OCI-LY1 (cell line): Measurements from ENCODE around the gene FGF2.

Source experiments
- H2AFZ ChIP-seq: fragments of 200-600 bp; sonication (generic), shearing (Covaris generic); 2 replicates; pipeline ENCODE4 v1.6.0; 2014; ENCODE audit warnings: antibody characterized with exemption, mild to moderate bottlenecking, low read length
- H3F3A ChIP-seq: fragments of 200-600 bp; sonication (generic), shearing (Covaris generic); 2 replicates; pipeline ENCODE4 v1.6.0; 2014; ENCODE audit warnings: mild to moderate bottlenecking, antibody characterized with exemption, low read length, moderate library complexity; ENCODE audit not compliant: insufficient read depth
- H3K27ac ChIP-seq: fragments of 200-600 bp; sonication (generic); 2 replicates; pipeline ENCODE4 v1.5.1; 2014; ENCODE audit warnings: low read length, mixed run types, mild to moderate bottlenecking, low read depth; ENCODE audit not compliant: poor library complexity, severe bottlenecking
- H3K27me3 ChIP-seq: fragments of 200-600 bp; sonication (generic); 2 replicates; pipeline ENCODE4 v1.6.0; 2014; ENCODE audit warnings: antibody characterized with exemption, mild to moderate bottlenecking, low read length, moderate library complexity; ENCODE audit not compliant: insufficient read depth
- H3K36me3 ChIP-seq: fragments of 200-600 bp; sonication (generic); 2 replicates; pipeline ENCODE4 v1.6.1; 2014; ENCODE audit warnings: mild to moderate bottlenecking, antibody characterized with exemption, low read length, moderate library complexity, mixed read lengths; ENCODE audit not compliant: insufficient read depth
- H3K4me1 ChIP-seq: fragments of 200-600 bp; sonication (generic); 2 replicates; pipeline ENCODE4 v1.5.1; 2014; ENCODE audit warnings: mild to moderate bottlenecking, low read length, moderate library complexity; ENCODE audit not compliant: insufficient read depth, severe bottlenecking
- H3K4me2 ChIP-seq: fragments of 200-600 bp; sonication (generic), shearing (Covaris generic); 2 replicates; pipeline ENCODE4 v1.6.1; 2014; ENCODE audit warnings: low read length
- H3K4me3 ChIP-seq: fragments of 200-600 bp; sonication (generic); 2 replicates; pipeline ENCODE4 v1.5.1; 2014; ENCODE audit warnings: low read length, low read depth, mild to moderate bottlenecking, mixed read lengths; ENCODE audit not compliant: poor library complexity, severe bottlenecking
- H3K79me2 ChIP-seq: fragments of 200-600 bp; shearing (Covaris generic); 2 replicates; pipeline ENCODE4 v1.6.1; 2016; ENCODE audit warnings: mixed run types, low read length, mixed read lengths; ENCODE audit not compliant: insufficient read depth
- H3K9ac ChIP-seq: fragments of 200-600 bp; sonication (generic), shearing (Covaris generic); 2 replicates; pipeline ENCODE4 v1.6.1; 2014; ENCODE audit warnings: mild to moderate bottlenecking, low read length, mixed read lengths
- H3K9me2 ChIP-seq: fragments of 200-600 bp; sonication (generic), shearing (Covaris generic); 2 replicates; pipeline ENCODE4 v1.6.1; 2014; ENCODE audit warnings: low read depth, mild to moderate bottlenecking, low read length, mixed read lengths
- H3K9me3 ChIP-seq: fragments of 200-600 bp; shearing (Covaris generic); 2 replicates; pipeline ENCODE4 v1.6.1; 2014; ENCODE audit warnings: low read length, mixed read lengths
- H4K20me1 ChIP-seq: fragments of 200-600 bp; sonication (generic), shearing (Covaris generic); 2 replicates; pipeline ENCODE4 v1.6.0; 2016; ENCODE audit warnings: mild to moderate bottlenecking, low read length; ENCODE audit not compliant: insufficient read depth
- EZH2 ChIP-seq: fragments of 200-600 bp; sonication (generic), shearing (Covaris generic); IDR thresholded peaks from 2 replicates; pipeline ENCODE4 v1.8.0; 2017; ENCODE audit warnings: borderline replicate concordance, mixed run types, mild to moderate bottlenecking, antibody characterized with exemption, low read length, moderate library complexity, mixed read lengths
- TF ChIP-seq, protein P1 (sequence below): fragments of 200-600 bp; sonication (generic), shearing (Covaris generic); IDR thresholded peaks from 2 replicates; pipeline ENCODE4 v1.5.1; 2017; ENCODE audit warnings: mild to moderate bottlenecking, antibody characterized with exemption, low read length, moderate library complexity, mixed read lengths

The FGF2 gene

DNA sequence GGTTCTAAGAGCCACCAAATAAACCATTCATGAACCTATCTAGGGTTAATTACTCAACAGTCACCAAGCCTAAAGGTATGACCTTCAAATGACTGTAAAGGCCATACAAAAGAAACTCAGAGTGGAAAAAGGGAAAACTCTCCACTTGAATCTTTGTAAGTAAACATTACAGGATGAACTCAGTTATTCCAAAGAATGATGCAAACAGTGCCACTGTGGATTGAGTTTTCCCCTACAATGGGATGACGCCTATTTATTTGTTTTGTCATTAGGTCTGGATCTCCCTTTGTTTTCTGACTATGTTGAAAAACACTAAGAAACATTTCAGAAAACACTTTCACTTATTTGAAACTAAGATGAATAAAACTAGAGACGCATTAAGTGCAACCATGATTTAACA lies 83.1 kb downstream of the FGF2 start:
- H3K9me3 ChIP-seq: no peaks in the 10 kb centered on the region
- no peak overlapping the region for H2AFZ ChIP-seq
- no peaks in the 10 kb centered on the region for H3F3A ChIP-seq

DNA sequence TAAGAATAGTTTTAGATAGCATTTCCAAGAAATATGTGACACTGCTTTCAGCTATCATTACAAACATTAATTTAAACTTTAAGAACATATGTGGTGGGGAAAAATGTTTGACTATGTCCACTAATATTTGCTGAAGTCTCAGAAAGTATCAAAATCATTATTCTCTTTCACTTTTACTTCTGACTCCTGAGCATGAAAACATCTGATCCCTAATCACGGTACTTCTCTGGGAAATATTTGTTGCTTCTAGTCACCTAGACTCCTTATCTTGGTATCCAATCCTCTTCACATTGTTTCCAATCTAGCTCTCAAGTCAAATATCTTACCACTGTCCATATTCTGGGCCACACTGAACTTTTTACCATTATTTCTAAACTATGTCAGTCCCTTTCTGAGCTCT lies 85.0 kb downstream of the FGF2 start:
- Histone ChIP-seq H3K4me2 (no peak overlapping the region), H3K27me3 (no peaks in the 10 kb centered on the region), H3K9me2 (no peaks in the 10 kb centered on the region), H3K4me3 (no peak overlapping the region), H2AFZ (no peak overlapping the region), H3K79me2 (no peaks in the 10 kb centered on the region), H3K36me3 (no peaks in the 10 kb centered on the region), H3K4me1 (no peaks in the 10 kb centered on the region), H3K27ac (no peak overlapping the region), H3K9me3 (no peaks in the 10 kb centered on the region), H4K20me1 (no peaks in the 10 kb centered on the region), H3F3A (no peaks in the 10 kb centered on the region), H3K9ac (no peak overlapping the region)
- TF ChIP-seq, protein P1, sequence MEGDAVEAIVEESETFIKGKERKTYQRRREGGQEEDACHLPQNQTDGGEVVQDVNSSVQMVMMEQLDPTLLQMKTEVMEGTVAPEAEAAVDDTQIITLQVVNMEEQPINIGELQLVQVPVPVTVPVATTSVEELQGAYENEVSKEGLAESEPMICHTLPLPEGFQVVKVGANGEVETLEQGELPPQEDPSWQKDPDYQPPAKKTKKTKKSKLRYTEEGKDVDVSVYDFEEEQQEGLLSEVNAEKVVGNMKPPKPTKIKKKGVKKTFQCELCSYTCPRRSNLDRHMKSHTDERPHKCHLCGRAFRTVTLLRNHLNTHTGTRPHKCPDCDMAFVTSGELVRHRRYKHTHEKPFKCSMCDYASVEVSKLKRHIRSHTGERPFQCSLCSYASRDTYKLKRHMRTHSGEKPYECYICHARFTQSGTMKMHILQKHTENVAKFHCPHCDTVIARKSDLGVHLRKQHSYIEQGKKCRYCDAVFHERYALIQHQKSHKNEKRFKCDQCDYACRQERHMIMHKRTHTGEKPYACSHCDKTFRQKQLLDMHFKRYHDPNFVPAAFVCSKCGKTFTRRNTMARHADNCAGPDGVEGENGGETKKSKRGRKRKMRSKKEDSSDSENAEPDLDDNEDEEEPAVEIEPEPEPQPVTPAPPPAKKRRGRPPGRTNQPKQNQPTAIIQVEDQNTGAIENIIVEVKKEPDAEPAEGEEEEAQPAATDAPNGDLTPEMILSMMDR: no peak
- TF ChIP-seq EZH2: no peak

More for the DNA sequence above, 83.1 kb downstream of the FGF2 start:
- Histone ChIP-seq H4K20me1 (no peaks in the 10 kb centered on the region), H3K27ac (no peak overlapping the region), H3K4me3 (no peak overlapping the region), H3K4me2 (no peak overlapping the region), H3K9me2 (no peaks in the 10 kb centered on the region), H3K79me2 (no peaks in the 10 kb centered on the region), H3K4me1 (no peaks in the 10 kb centered on the region), H3K36me3 (no peaks in the 10 kb centered on the region), H3K9ac (no peak overlapping the region), H3K27me3 (no peaks in the 10 kb centered on the region)
- TF ChIP-seq, protein P1: no peak
- TF ChIP-seq EZH2: no peak

DNA sequence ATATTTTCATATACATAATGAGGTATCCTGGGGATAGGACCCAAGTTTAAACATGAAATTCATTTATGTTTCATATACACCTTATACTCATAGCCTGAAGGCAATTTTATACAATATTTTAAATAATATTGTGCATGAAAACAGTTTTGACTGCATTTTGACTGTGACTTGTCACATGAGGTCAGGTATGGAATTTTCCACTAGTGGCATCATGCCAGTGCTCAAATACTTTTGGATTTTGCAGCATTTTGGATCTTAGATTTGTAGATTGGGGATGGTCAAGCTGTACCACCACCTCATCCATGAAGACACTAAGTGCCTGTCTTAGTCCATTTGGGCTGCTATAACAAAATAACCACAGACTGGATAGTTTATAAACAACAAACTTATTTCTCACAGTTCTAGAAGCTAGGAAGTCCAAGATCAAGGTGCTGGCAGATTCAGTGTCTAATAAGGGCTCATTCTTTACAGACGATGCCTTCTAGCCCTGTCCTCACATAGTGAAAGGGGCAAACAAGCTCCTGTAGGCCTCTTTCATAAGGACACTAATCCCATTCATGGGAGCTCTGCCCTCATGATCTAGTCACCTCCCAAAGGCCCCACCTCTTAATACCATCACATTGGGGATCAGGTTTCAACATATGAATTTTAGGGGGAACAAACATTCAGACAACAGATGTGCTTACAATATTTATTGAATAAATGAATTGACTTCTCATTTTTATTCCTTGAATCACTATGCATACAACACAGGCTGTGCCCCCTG lies 86.4 kb downstream of the FGF2 start:
- Histone ChIP-seq H3K9me2 (no peaks in the 10 kb centered on the region), H3K4me3 (no peak overlapping the region), H2AFZ (no peak overlapping the region), H3K79me2 (no peaks in the 10 kb centered on the region), H4K20me1 (no peaks in the 10 kb centered on the region), H3K27me3 (no peaks in the 10 kb centered on the region), H3K36me3 (no peaks in the 10 kb centered on the region), H3K4me2 (no peak overlapping the region), H3K27ac (no peak overlapping the region), H3K4me1 (no peaks in the 10 kb centered on the region), H3K9ac (no peak overlapping the region), H3F3A (no peaks in the 10 kb centered on the region), H3K9me3 (no peaks in the 10 kb centered on the region)
- TF ChIP-seq, protein P1: no peak
- no peak for TF ChIP-seq EZH2
